Gastrocnemius medialis (tissue), 4 donors: ENCODE data around the gene SMYD1.

Experiments used
- CTCF ChIP-seq, 5 experiments: fragments of 450-650 bp in 3 of 5; fragments of 200-600 bp in 2 of 5; sonication (generic) in 2 of 5; IDR thresholded peaks in 4 of 5; conservative IDR thresholded peaks in 1 of 5; 1 replicate in 4 of 5; 2 replicates in 1 of 5; pipeline ENCODE4 v1.5.1; 2016 to 2019; ENCODE audit warnings: antibody characterized with exemption in 5 of 5, mild to moderate bottlenecking in 3 of 5, moderate library complexity in 3 of 5
- POLR2A ChIP-seq, 2 donors: fragments of 450-650 bp; IDR thresholded peaks; one replicate each; pipeline ENCODE4 v1.6.1; 2017; ENCODE audit warnings: antibody characterized with exemption in 2 of 2, mild to moderate bottlenecking in 2 of 2, moderate library complexity in 2 of 2

GRCh38 chr2:88069117-88069516 lies 1.5 kb downstream of the SMYD1 start:
- TF ChIP-seq CTCF (IDR thresholded peaks at IDR 0.05 in 4 of 5, conservative IDR thresholded peaks at IDR 0.05 in 1 of 5) (no peak), POLR2A (IDR thresholded peaks at IDR 0.05) (peak in 1 of 2 donors; percentile 28)
